Heart left ventricle (tissue), 16 donors: ENCODE data around the gene CCNY. TPM values are rescaled to one million over a fixed set of nuclear protein-coding genes. Genes with fewer than 3 reads are reported as not detected.

ENCODE experiments used
- ATAC-seq, 4 donors: fragments of 200-7000 bp; cut with Tn5 transposase; one replicate each; pipeline ENCODE4 v1.9.1; 2020 to 2022; ENCODE audit warnings: moderate library complexity in 4 of 4, mild to moderate bottlenecking in 3 of 4, moderate number of reproducible peaks in 1 of 4
- DNase-seq, 5 donors: peaks; one replicate each; pipeline ENCODE4 v3.0.0-alpha.2; 2020
- H3K27ac ChIP-seq, 12 donors: fragments of 200-600 bp; sonication (generic) in 4 of 12; one replicate each; pipeline versions ENCODE4 v1.5.0 to v1.8.0; 2016 to 2022; ENCODE audit warnings: mild to moderate bottlenecking in 2 of 12
- H3K27me3 ChIP-seq, 9 donors: fragments of 200-600 bp; sonication (generic) in 2 of 9; one replicate each; pipeline versions ENCODE4 v1.5.1 to v1.8.0; 2016 to 2022; ENCODE audit warnings: mild to moderate bottlenecking in 3 of 9
- H3K36me3 ChIP-seq, 9 donors: fragments of 200-600 bp; sonication (generic) in 2 of 9; one replicate each; pipeline versions ENCODE4 v1.5.0 to v1.8.0; 2018 to 2022; ENCODE audit warnings: mild to moderate bottlenecking in 2 of 9
- H3K4me1 ChIP-seq, 12 donors: fragments of 200-600 bp; sonication (generic) in 4 of 12; one replicate each; pipeline versions ENCODE4 v1.5.0 to v1.8.0; 2016 to 2022; ENCODE audit warnings: mild to moderate bottlenecking in 3 of 12
- H3K4me3 ChIP-seq, 12 donors: fragments of 200-600 bp; sonication (generic) in 4 of 12; one replicate each; pipeline versions ENCODE4 v1.5.0 to v1.8.0; 2017 to 2022; ENCODE audit warnings: mild to moderate bottlenecking in 9 of 12, moderate library complexity in 4 of 12
- H3K9me3 ChIP-seq, 12 donors: fragments of 200-600 bp; sonication (generic) in 4 of 12; one replicate each; pipeline versions ENCODE4 v1.5.0 to v1.8.0; 2016 to 2022; ENCODE audit warnings: mild to moderate bottlenecking in 1 of 12
- CTCF ChIP-seq, 12 donors: fragments of 200-600 bp; sonication (generic) in 4 of 12; IDR thresholded peaks; one replicate each; pipeline versions ENCODE4 v1.5.0 to v1.8.0; 2018 to 2022; ENCODE audit warnings: antibody characterized with exemption in 12 of 12, mild to moderate bottlenecking in 5 of 12
- POLR2A ChIP-seq, 2 donors: fragments of 450-650 bp; IDR thresholded peaks; one replicate each; pipeline ENCODE4 v1.6.1; 2017; ENCODE audit warnings: antibody characterized with exemption in 2 of 2, mild to moderate bottlenecking in 2 of 2, moderate library complexity in 2 of 2
- WGBS, 4 donors: extraction: QIAGEN DNeasy Blood & Tissue Kit in 2 of 4; methylation state at CpG; one replicate each; pipeline versions ENCODE4 v1.1.5 to v1.1.7; 2013 to 2018; 5-methylcytosine and 5-hydroxymethylcytosine counted together
- intact Hi-C, 10 donors: fragments of 100-400 bp; cut with DNase I; formaldehyde crosslinking; loops; one replicate each; pipeline versions ENCODE4 v1.11.1 to v1.14.2; 2022
- polyA plus RNA-seq, 2 donors: library from polyadenylated mRNA; stranded (reverse); fragments of 200-250 nt; gene quantifications; one replicate each; pipeline ENCODE4 v1.2.3, GENCODE V29; 2013
- total RNA-seq, 9 donors: library from RNA; depleted of rRNA in 2 of 9; stranded (reverse); fragments of >200 nt in 2 of 9; fragmentation: NEBNext Ultra II Directional in 3 of 9; extraction: Animal tissue kit (Norgen Biotek cat#: 25700) in 3 of 9; gene quantifications; one replicate each; pipeline versions ENCODE4 v1.1.0 to v1.2.4, GENCODE V29; 2016 to 2023
- donor health status: ischemic (EF 13 %, LVEDD 7.1; RV severe dilation, severe dysfunction).
- donor health status: healthy with polysubstance abuse.
- donor health status: DM: no; HTN: yes; CAD: no.
- donor health status: DM: no; HTN: no; CAD: no.
- donor health status: ischemic (EF 25% LVEDD 6.9; RV normal size, moderate dysfunction).
- donor health status: ischemic (EF 25% LVEDD 5.7; RV mildly dilated, moderate dysfunction).
- donor health status: healthy.
- donor health status: DM: yes; HTN: yes; CAD: no.
- donor health status: ischemic (EF 35%, LVEDD 5.7; RV mildly dilated, moderate dysfunction).
- donor health status: nonischemic (EF 11% LVEDD 7.7; RV severe dilation, severe dysfunction).
- donor health status: DM: yes; HTN: yes; CAD: no.
- donor health status: PGD.
- donor health status: ischemic (EF 29% LVEDD 5.4; RV normal size, mild dysfunction).
- donor health status: nonischemic (EF 23%, LVEDD 6.1; RV moderate dilation, normal function).

Gene CCNY
- total and polyA plus RNA-seq, 11 donors, result 26.4 to 106 (median 80.7) TPM

- H3K9me3 ChIP-seq, result no peaks in the 10 kb centered on the region
- peaks cover 0 to 6% (median 3%) of the 10 kb centered on the region in 9 donors for H3K36me3 ChIP-seq
- no peak for TF ChIP-seq POLR2A (IDR thresholded peaks at IDR 0.05)
- no peak for TF ChIP-seq CTCF (IDR thresholded peaks at IDR 0.05)
- intact Hi-C loops, result no loop called here
- H3K27ac ChIP-seq, result no peak overlapping the region
- no peak overlapping the region for H3K4me3 ChIP-seq
- peaks cover 0 to 31% (median 10%) of the 10 kb centered on the region in 12 donors for H3K4me1 ChIP-seq
- ATAC-seq (no peak), DNase-seq (no peak)
- H3K27me3 ChIP-seq, result no peaks in the 10 kb centered on the region
- WGBS, 4 donors, result 85 to 94% (median 90%) methylated on average over 1 of the region's 1 CpG
Measured at GRCh38 chr10:35508647-35509046, 172.3 kb downstream of the CCNY start.

- TF ChIP-seq POLR2A (IDR thresholded peaks at IDR 0.05), result no peak
- TF ChIP-seq CTCF (IDR thresholded peaks at IDR 0.05), result no peak
- Histone ChIP-seq H3K27me3 (no peaks in the 10 kb centered on the region), H3K36me3 (peaks cover 0 to 6% (median 3%) of the 10 kb centered on the region in 9 donors), H3K27ac (no peak overlapping the region), H3K9me3 (no peaks in the 10 kb centered on the region), H3K4me3 (no peak overlapping the region), H3K4me1 (peaks cover 0 to 23% (median 8%) of the 10 kb centered on the region in 12 donors)
- intact Hi-C loops, result no loop called here
- WGBS, 4 donors, result 84 to 95% (median 92%) methylated on average over 8 of the region's 8 CpGs
- DNase-seq, result no peak
- ATAC-seq, result no peak
Measured at GRCh38 chr10:35510891-35511290, 174.6 kb downstream of the CCNY start.

GRCh38 chr10:35511647-35512046 lies 175.3 kb downstream of the CCNY start:
- H3K4me1 ChIP-seq, result peaks cover 0 to 24% (median 11%) of the 10 kb centered on the region in 12 donors
- no peaks in the 10 kb centered on the region for H3K27me3 ChIP-seq
- peaks cover 0 to 6% (median 3%) of the 10 kb centered on the region in 9 donors for H3K36me3 ChIP-seq
- intact Hi-C loops, result no loop called here
- no peaks in the 10 kb centered on the region for H3K9me3 ChIP-seq
- no peak for ATAC-seq
- H3K4me3 ChIP-seq, result no peak overlapping the region
- no peak for TF ChIP-seq CTCF (IDR thresholded peaks at IDR 0.05)
- TF ChIP-seq POLR2A (IDR thresholded peaks at IDR 0.05), result no peak
- no peak overlapping the region for H3K27ac ChIP-seq
- no peak for DNase-seq
- 85 to 88% (median 87%) methylated on average over 8 of the region's 8 CpGs for WGBS, 4 donors

- Histone ChIP-seq H3K27me3 (no peaks in the 10 kb centered on the region), H3K27ac (peak overlapping the region in 3 of 12 donors; percentile 1 to 40 (median 3)), H3K4me3 (no peak overlapping the region), H3K4me1 (peaks cover 0 to 46% (median 23%) of the 10 kb centered on the region in 12 donors), H3K36me3 (peaks cover 0 to under 1% (median 0%) of the 10 kb centered on the region in 9 donors), H3K9me3 (no peaks in the 10 kb centered on the region)
- peak in 2 of 4 donors; percentile 12 to 28 for ATAC-seq
- intact Hi-C loops, result no loop called here
- 77 to 89% (median 84%) methylated on average over 2 of the region's 2 CpGs for WGBS, 4 donors
- no peak for DNase-seq
- TF ChIP-seq CTCF (IDR thresholded peaks at IDR 0.05) (no peak), POLR2A (IDR thresholded peaks at IDR 0.05) (no peak)
Measured at GRCh38 chr10:35516102-35516670, 179.9 kb downstream of the CCNY start.
